Measurements from ENCODE around the gene ACP3.

ACP3 gene

GRCh38 chr3:132332082-132332481 lies 14.9 kb downstream of the ACP3 start:
- no peak for TF ChIP-seq JUND (IDR thresholded peaks at IDR 0.05; ENCODE audit: low read depth)
- DNase-seq (ENCODE audit: low read depth in 1 of 2, low spot score in 1 of 2), result no peak
- in situ Hi-C loops (cut with HindIII; ENCODE audit: low pct_unique_long_range_greater_than_20kb, low sequenced_read_pairs), result no loop called here

- in situ Hi-C loops (cut with HindIII; ENCODE audit: low pct_unique_long_range_greater_than_20kb, low sequenced_read_pairs), result no loop called here
- TF ChIP-seq JUND (IDR thresholded peaks at IDR 0.05; ENCODE audit: low read depth), result no peak
- DNase-seq (ENCODE audit: low read depth in 1 of 2, low spot score in 1 of 2), result no peak
These were observed 15.3 kb downstream of the ACP3 start for GRCh38 chr3:132332508-132332907.

- DNase-seq (ENCODE audit: low read depth in 1 of 2, low spot score in 1 of 2), result no peak
- TF ChIP-seq JUND (IDR thresholded peaks at IDR 0.05; ENCODE audit: low read depth), result no peak
- in situ Hi-C loops (cut with HindIII; ENCODE audit: low pct_unique_long_range_greater_than_20kb, low sequenced_read_pairs), result no loop called here
These were observed 24.5 kb downstream of the ACP3 start for GRCh38 chr3:132341746-132342145.

GRCh38 chr3:132342183-132342582 lies 25.0 kb downstream of the ACP3 start:
- in situ Hi-C loops (cut with HindIII; ENCODE audit: low pct_unique_long_range_greater_than_20kb, low sequenced_read_pairs), result no loop called here
- DNase-seq (ENCODE audit: low read depth in 1 of 2, low spot score in 1 of 2), result peak in 1 of 2 experiments; percentile 40
- TF ChIP-seq JUND (IDR thresholded peaks at IDR 0.05; ENCODE audit: low read depth), result no peak

- no peak for DNase-seq (ENCODE audit: low read depth in 1 of 2, low spot score in 1 of 2)
- TF ChIP-seq JUND (IDR thresholded peaks at IDR 0.05; ENCODE audit: low read depth), result no peak
- in situ Hi-C loops (cut with HindIII; ENCODE audit: low pct_unique_long_range_greater_than_20kb, low sequenced_read_pairs), result no loop called here
These were observed 25.4 kb downstream of the ACP3 start for GRCh38 chr3:132342610-132343009.

GRCh38 chr3:132343018-132343612 lies 25.9 kb downstream of the ACP3 start:
- no peak for TF ChIP-seq JUND (IDR thresholded peaks at IDR 0.05; ENCODE audit: low read depth)
- in situ Hi-C loops (cut with HindIII; ENCODE audit: low pct_unique_long_range_greater_than_20kb, low sequenced_read_pairs), result no loop called here
- peak in 1 of 2 experiments; percentile 69 for DNase-seq (ENCODE audit: low read depth in 1 of 2, low spot score in 1 of 2)

- DNase-seq (ENCODE audit: low read depth in 1 of 2, low spot score in 1 of 2), result peak in 1 of 2 experiments; percentile 56
- in situ Hi-C loops (cut with HindIII; ENCODE audit: low pct_unique_long_range_greater_than_20kb, low sequenced_read_pairs), result no loop called here
- no peak for TF ChIP-seq JUND (IDR thresholded peaks at IDR 0.05; ENCODE audit: low read depth)
These were observed 27.6 kb downstream of the ACP3 start for GRCh38 chr3:132344666-132345280.

- TF ChIP-seq JUND (IDR thresholded peaks at IDR 0.05; ENCODE audit: low read depth), result no peak
- peak in 1 of 2 experiments; percentile 57 for DNase-seq (ENCODE audit: low read depth in 1 of 2, low spot score in 1 of 2)
- in situ Hi-C loops (cut with HindIII; ENCODE audit: low pct_unique_long_range_greater_than_20kb, low sequenced_read_pairs), result no loop called here
These were observed 29.9 kb downstream of the ACP3 start for GRCh38 chr3:132346841-132347736.

GRCh38 chr3:132347811-132348210 lies 30.6 kb downstream of the ACP3 start:
- TF ChIP-seq JUND (IDR thresholded peaks at IDR 0.05; ENCODE audit: low read depth), result no peak
- no peak for DNase-seq (ENCODE audit: low read depth in 1 of 2, low spot score in 1 of 2)
- in situ Hi-C loops (cut with HindIII; ENCODE audit: low pct_unique_long_range_greater_than_20kb, low sequenced_read_pairs), result no loop called here

GRCh38 chr3:132348531-132348930 lies 31.3 kb downstream of the ACP3 start:
- TF ChIP-seq JUND (IDR thresholded peaks at IDR 0.05; ENCODE audit: low read depth), result no peak
- in situ Hi-C loops (cut with HindIII; ENCODE audit: low pct_unique_long_range_greater_than_20kb, low sequenced_read_pairs), result no loop called here
- DNase-seq (ENCODE audit: low read depth in 1 of 2, low spot score in 1 of 2), result no peak

GRCh38 chr3:132350814-132351213 lies 33.6 kb downstream of the ACP3 start:
- in situ Hi-C loops (cut with HindIII; ENCODE audit: low pct_unique_long_range_greater_than_20kb, low sequenced_read_pairs), result no loop called here
- TF ChIP-seq JUND (IDR thresholded peaks at IDR 0.05; ENCODE audit: low read depth), result no peak
- DNase-seq (ENCODE audit: low read depth in 1 of 2, low spot score in 1 of 2), result no peak

GRCh38 chr3:132351222-132351806 lies 34.1 kb downstream of the ACP3 start:
- no peak for DNase-seq (ENCODE audit: low read depth in 1 of 2, low spot score in 1 of 2)
- no peak for TF ChIP-seq JUND (IDR thresholded peaks at IDR 0.05; ENCODE audit: low read depth)
- in situ Hi-C loops (cut with HindIII; ENCODE audit: low pct_unique_long_range_greater_than_20kb, low sequenced_read_pairs), result no loop called here

All from T47D (cell line).